DND-41 (cell line): ENCODE results near the gene SEC61A1.

ENCODE experiments used
- ATAC-seq: fragments of 200-7000 bp; cut with Tn5 transposase; 3 replicates; pipeline ENCODE4 v1.9.1; 2021; ENCODE audit warnings: low read depth; ENCODE audit not compliant: insufficient read depth
- DNase-seq: peaks from one replicate; pipeline ENCODE4 v3.0.0-alpha.2; 2020
- H2AFZ ChIP-seq: 2 replicates; pipeline ENCODE4 v1.6.0; 2012; ENCODE audit warnings: low read depth, low read length
- H3K27ac ChIP-seq: 2 replicates; pipeline ENCODE4 v1.5.1; 2012; ENCODE audit warnings: low read length, inconsistent platforms
- H3K27me3 ChIP-seq: fragments of 200-600 bp; sonication (generic); 2 replicates; pipeline ENCODE4 v1.6.0; 2012; ENCODE audit warnings: low read length, mild to moderate bottlenecking, inconsistent platforms; ENCODE audit not compliant: insufficient read depth, poor library complexity
- H3K36me3 ChIP-seq: 2 replicates; pipeline ENCODE4 v1.5.1; 2012; ENCODE audit warnings: low read length, inconsistent platforms; ENCODE audit not compliant: insufficient read depth
- H3K4me1 ChIP-seq: 2 replicates; pipeline ENCODE4 v1.5.1; 2012; ENCODE audit warnings: mild to moderate bottlenecking, low read length; ENCODE audit not compliant: insufficient read depth
- H3K4me2 ChIP-seq: 2 replicates; pipeline ENCODE4 v1.6.0; 2012; ENCODE audit warnings: mild to moderate bottlenecking, moderate library complexity, low read length, inconsistent platforms; ENCODE audit not compliant: insufficient read depth
- H3K4me3 ChIP-seq, 2 experiments: fragments of 200-600 bp in 1 of 2; shearing (Covaris generic) in 1 of 2; 2 replicates each; pipeline ENCODE4 v1.5.1; 2012 to 2016; ENCODE audit warnings: inconsistent platforms in 2 of 2, low read length in 2 of 2, mild to moderate bottlenecking in 2 of 2, low read depth in 1 of 2, moderate library complexity in 1 of 2
- H3K79me2 ChIP-seq: 2 replicates; pipeline ENCODE4 v1.6.0; 2012; ENCODE audit warnings: low read length, inconsistent platforms; ENCODE audit not compliant: insufficient read depth
- H3K9ac ChIP-seq: 2 replicates; pipeline ENCODE4 v1.6.0; 2012; ENCODE audit warnings: low read depth, mild to moderate bottlenecking, inconsistent platforms, low read length, moderate library complexity
- H3K9me3 ChIP-seq: 2 replicates; pipeline ENCODE4 v1.5.1; 2012; ENCODE audit warnings: low read length, moderate library complexity, mild to moderate bottlenecking, inconsistent platforms; ENCODE audit not compliant: insufficient read depth, severe bottlenecking
- H4K20me1 ChIP-seq: 2 replicates; pipeline ENCODE4 v1.6.0; 2012; ENCODE audit warnings: low read length; ENCODE audit not compliant: insufficient read depth
- EZH2 ChIP-seq: IDR thresholded peaks from 3 replicates; pipeline ENCODE4 v1.6.1; 2012; ENCODE audit warnings: borderline replicate concordance, low read depth, mild to moderate bottlenecking, moderate library complexity, low read length, inconsistent platforms; ENCODE audit not compliant: severe bottlenecking
- TF ChIP-seq, protein P1 (sequence below): IDR thresholded peaks from 2 replicates; pipeline ENCODE4 v1.5.1; 2012; ENCODE audit warnings: borderline replicate concordance, low read length, moderate library complexity, mild to moderate bottlenecking; ENCODE audit not compliant: poor library complexity, severe bottlenecking; ENCODE audit errors: extremely low read depth

Gene SEC61A1

DNA sequence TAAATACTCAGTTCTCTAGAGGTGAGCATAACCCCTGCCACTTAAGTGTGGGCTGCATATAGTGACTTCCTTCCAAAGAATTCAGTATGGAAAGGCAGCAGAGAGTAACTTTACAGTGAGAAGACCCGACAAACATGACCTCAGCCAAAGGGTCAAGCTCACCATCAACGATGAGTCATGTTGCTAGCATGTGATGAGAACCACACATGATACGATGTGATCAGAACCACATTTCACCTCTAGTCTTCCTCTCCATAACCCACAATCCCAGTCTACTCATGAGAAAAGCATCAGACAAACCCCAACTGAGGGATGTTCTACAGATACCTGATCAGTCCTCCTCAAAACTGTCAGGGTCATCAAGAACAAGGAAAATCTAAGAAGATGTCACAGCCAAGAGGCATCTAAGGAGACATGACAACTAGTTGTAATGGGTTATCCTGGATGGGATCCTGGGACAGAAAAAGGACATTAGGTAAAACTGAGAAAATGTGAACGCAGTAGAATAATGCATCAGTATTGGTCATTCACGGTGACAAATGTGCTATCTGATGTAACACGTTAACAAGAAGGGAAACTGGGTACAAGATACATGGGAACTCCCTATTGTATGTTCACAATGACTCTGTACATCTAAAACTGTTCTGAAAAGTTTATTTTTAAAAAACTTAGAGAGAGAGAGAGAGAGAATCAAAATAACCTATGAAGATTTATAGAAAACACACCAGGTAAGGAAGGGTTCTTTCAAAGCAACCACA is 28.3 kb downstream of the SEC61A1 start:
- Histone ChIP-seq H2AFZ (no peak overlapping the region), H3K27ac (no peak overlapping the region), H3K9me3 (no peaks in the 10 kb centered on the region), H3K4me3 (no peak overlapping the region), H3K9ac (no peak overlapping the region), H4K20me1 (peaks cover 36% of the 10 kb centered on the region), H3K27me3 (no peaks in the 10 kb centered on the region), H3K4me1 (no peaks in the 10 kb centered on the region), H3K79me2 (peaks cover 8% of the 10 kb centered on the region; the same call in 1 of the 2 replicates), H3K4me2 (no peak overlapping the region), H3K36me3 (peaks cover 95% of the 10 kb centered on the region)
- ATAC-seq = no peak
- no peak for DNase-seq
- TF ChIP-seq, protein P1, sequence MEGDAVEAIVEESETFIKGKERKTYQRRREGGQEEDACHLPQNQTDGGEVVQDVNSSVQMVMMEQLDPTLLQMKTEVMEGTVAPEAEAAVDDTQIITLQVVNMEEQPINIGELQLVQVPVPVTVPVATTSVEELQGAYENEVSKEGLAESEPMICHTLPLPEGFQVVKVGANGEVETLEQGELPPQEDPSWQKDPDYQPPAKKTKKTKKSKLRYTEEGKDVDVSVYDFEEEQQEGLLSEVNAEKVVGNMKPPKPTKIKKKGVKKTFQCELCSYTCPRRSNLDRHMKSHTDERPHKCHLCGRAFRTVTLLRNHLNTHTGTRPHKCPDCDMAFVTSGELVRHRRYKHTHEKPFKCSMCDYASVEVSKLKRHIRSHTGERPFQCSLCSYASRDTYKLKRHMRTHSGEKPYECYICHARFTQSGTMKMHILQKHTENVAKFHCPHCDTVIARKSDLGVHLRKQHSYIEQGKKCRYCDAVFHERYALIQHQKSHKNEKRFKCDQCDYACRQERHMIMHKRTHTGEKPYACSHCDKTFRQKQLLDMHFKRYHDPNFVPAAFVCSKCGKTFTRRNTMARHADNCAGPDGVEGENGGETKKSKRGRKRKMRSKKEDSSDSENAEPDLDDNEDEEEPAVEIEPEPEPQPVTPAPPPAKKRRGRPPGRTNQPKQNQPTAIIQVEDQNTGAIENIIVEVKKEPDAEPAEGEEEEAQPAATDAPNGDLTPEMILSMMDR = no peak
- TF ChIP-seq EZH2 = no peak

DNA sequence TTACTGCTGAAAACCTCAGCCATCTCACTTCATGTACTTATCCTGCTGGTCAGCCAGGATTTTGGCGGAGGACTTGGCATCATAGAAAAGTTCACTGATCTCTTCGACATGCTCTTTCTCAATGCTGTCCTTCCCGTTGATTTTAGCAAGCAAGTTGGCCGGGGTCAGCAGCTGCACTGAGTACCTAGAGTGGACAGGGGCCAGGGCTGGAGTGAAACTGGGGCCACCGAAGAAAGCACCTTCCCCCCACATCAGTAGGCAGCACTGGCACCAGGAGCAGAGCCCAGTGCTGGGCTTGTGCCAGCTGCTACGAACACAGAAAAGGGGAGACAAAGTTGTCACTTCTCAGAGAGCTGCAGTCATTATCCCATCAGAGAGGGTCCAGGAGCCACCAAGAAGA is 29.0 kb downstream of the SEC61A1 start:
- H3K79me2 ChIP-seq = peaks cover 3% of the 10 kb centered on the region; the same call in 1 of the 2 replicates
- peaks cover 34% of the 10 kb centered on the region for H4K20me1 ChIP-seq
- no peaks in the 10 kb centered on the region for H3K9me3 ChIP-seq
- H3K4me1 ChIP-seq = no peaks in the 10 kb centered on the region
- ATAC-seq (no peak), DNase-seq (no peak)
- no peak overlapping the region for H3K9ac ChIP-seq
- TF ChIP-seq, protein P1 = no peak
- TF ChIP-seq EZH2 = no peak
- H3K27me3 ChIP-seq = no peaks in the 10 kb centered on the region
- no peak overlapping the region for H3K4me2 ChIP-seq
- peaks cover 95% of the 10 kb centered on the region for H3K36me3 ChIP-seq
- H3K4me3 ChIP-seq = no peak overlapping the region
- H2AFZ ChIP-seq = no peak overlapping the region
- no peak overlapping the region for H3K27ac ChIP-seq

DNA sequence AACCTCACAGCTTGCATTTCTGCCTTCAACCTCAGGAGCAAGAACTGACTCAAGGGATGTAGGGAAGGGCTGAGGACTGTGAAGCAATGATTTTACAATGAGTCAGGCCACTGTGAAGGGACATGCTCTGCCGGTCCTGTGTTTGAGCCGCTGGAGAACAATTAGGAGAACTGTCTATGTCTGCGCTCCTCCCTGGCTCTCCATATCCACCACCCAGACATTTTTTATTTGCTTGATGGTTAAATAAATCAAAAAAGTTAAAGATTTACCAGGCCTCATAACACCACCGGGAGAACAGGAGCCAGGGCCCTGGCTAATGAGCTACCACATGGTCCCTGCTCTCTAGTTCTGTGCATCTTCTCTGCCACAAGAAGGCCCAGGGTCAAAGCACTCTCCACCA is 29.6 kb downstream of the SEC61A1 start:
- no peak overlapping the region for H3K4me3 ChIP-seq
- no peak overlapping the region for H3K9ac ChIP-seq
- H3K4me1 ChIP-seq = no peaks in the 10 kb centered on the region
- ATAC-seq = no peak
- H3K4me2 ChIP-seq = no peak overlapping the region
- H2AFZ ChIP-seq = no peak overlapping the region
- peaks cover 5% of the 10 kb centered on the region; the same call in 1 of the 2 replicates for H3K79me2 ChIP-seq
- H3K27me3 ChIP-seq = no peaks in the 10 kb centered on the region
- TF ChIP-seq, protein P1 = no peak
- no peak for TF ChIP-seq EZH2
- no peaks in the 10 kb centered on the region for H3K9me3 ChIP-seq
- H3K27ac ChIP-seq = no peak overlapping the region
- peaks cover 37% of the 10 kb centered on the region for H4K20me1 ChIP-seq
- no peak for DNase-seq
- peaks cover 97% of the 10 kb centered on the region for H3K36me3 ChIP-seq
